ENCODE data around the gene FOXP1. TPM values are rescaled to one million over a fixed set of nuclear protein-coding genes. Genes with fewer than 3 reads are reported as not detected.

Gene FOXP1
- total RNA-seq, 1 experiment from 2014 or later, result 75.3 TPM

GRCh38 chr3:71628522-71628921 lies 45.0 kb upstream of the FOXP1 start:
- Histone ChIP-seq H2AFZ (ENCODE audit: low read length) (no peak overlapping the region), H3K23ac (ENCODE audit: insufficient read length, low read depth, low read length) (no peak overlapping the region), H2BK20ac (ENCODE audit: low read depth, low read length, poor library complexity, severe bottlenecking) (no peak overlapping the region), H2BK12ac (ENCODE audit: insufficient read length, low read depth, low read length) (no peak overlapping the region), H4K8ac (replicated peaks; ENCODE audit: insufficient read length, low read depth, low read length) (no peak overlapping the region), H4K5ac (ENCODE audit: insufficient read length, low read depth, low read length) (no peak overlapping the region), H2BK120ac (ENCODE audit: low read depth, low read length, poor library complexity, severe bottlenecking) (no peak overlapping the region), H2BK5ac (ENCODE audit: insufficient read length, low read length) (no peak overlapping the region), H3K9ac (ENCODE audit: extremely low read depth, insufficient read length, low read length) (no peak overlapping the region), H3K4me1 (ENCODE audit: insufficient read depth, low read length) (no peaks in the 10 kb centered on the region), H3T11ph (ENCODE audit: low read length) (no peak overlapping the region), H2AK5ac (ENCODE audit: insufficient read length, low read length) (no peak overlapping the region), H2BK15ac (ENCODE audit: low read depth, low read length) (no peak overlapping the region), H4K20me1 (ENCODE audit: control insufficient read depth, insufficient read depth, insufficient read length) (no peaks in the 10 kb centered on the region), H3K79me2 (ENCODE audit: insufficient read depth, low read length) (no peaks in the 10 kb centered on the region), H3K18ac (ENCODE audit: insufficient read length, low read depth, low read length) (no peak overlapping the region), H3K23me2 (ENCODE audit: insufficient read length, low read depth, low read length, poor library complexity, severe bottlenecking) (no peaks in the 10 kb centered on the region), H3K56ac (ENCODE audit: insufficient read length, low read depth, low read length) (no peak overlapping the region), H3K14ac (ENCODE audit: insufficient read depth, low read length) (no peak overlapping the region), H3K27me3 (ENCODE audit: insufficient read depth, low read length) (no peaks in the 10 kb centered on the region), H3K79me1 (ENCODE audit: insufficient read depth, low read depth, low read length, poor library complexity, severe bottlenecking) (no peaks in the 10 kb centered on the region), H3K9me3 (ENCODE audit: control insufficient read depth, low read depth, low read length) (no peaks in the 10 kb centered on the region), H3K27ac (ENCODE audit: insufficient read length, low read depth, low read length) (no peak overlapping the region), H3K4me2 (ENCODE audit: insufficient read depth, insufficient read length, low read length) (no peak overlapping the region), H4K91ac (ENCODE audit: insufficient read length, low read depth, low read length) (no peak overlapping the region), H3K4ac (ENCODE audit: low read depth, low read length) (no peak overlapping the region)
- peaks cover 0 to 4% of the 10 kb centered on the region in 2 experiments; a peak in 3 of 5 replicates for H3K9me3 Mint-ChIP-seq
- TF ChIP-seq CTCF (conservative IDR thresholded peaks at IDR 0.05), result no peak
- no peak for DNase-seq
- WGBS (ENCODE audit: extremely low coverage, insufficient read length, low lambda C conversion rate), result no CpG with 5 or more reads among the region's 6 CpGs
- H3K4me1 Mint-ChIP-seq, result peaks cover 4 to 7% of the 10 kb centered on the region in 2 experiments; a peak in 3 of 4 replicates
- H3K4me3 Mint-ChIP-seq, result no peak overlapping the region
- peaks cover 5% of the 10 kb centered on the region; the same call in 1 of the 2 replicates for H3K27me3 Mint-ChIP-seq (ENCODE audit: low read depth)
- no peaks in the 10 kb centered on the region for H3K36me3 Mint-ChIP-seq (ENCODE audit: insufficient read depth in 1 of 3, low read depth in 3 of 3)
- no peak overlapping the region for H3K27ac Mint-ChIP-seq

Measured in H9 (cell line).